RWPE2 (cell line): Measurements from ENCODE around the gene DNAH14.
"Not testable (repeated sequence)": the region's sequence is repeated elsewhere in the genome, so short reads cannot be mapped to it uniquely, and the experiment has no call there.

Experiments
- ATAC-seq: fragments of 200-7000 bp; cut with Tn5 transposase; 3 replicates; pipeline ENCODE4 v1.9.1; 2021; ENCODE audit warnings: low read depth
- DNase-seq: peaks from one replicate; pipeline ENCODE4 v3.0.0-alpha.2; 2020; ENCODE audit warnings: low spot score
- H3K27ac ChIP-seq: fragments of 450-650 bp; 2 replicates; pipeline ENCODE4 v1.5.1; 2017; ENCODE audit warnings: mild to moderate bottlenecking; ENCODE audit not compliant: poor library complexity, severe bottlenecking
- H3K27me3 ChIP-seq: fragments of 250-450 bp; sonication (Bioruptor Pico); 2 replicates; pipeline ENCODE4 v1.5.1; 2021; ENCODE audit warnings: mild to moderate bottlenecking, moderate library complexity; ENCODE audit not compliant: insufficient read depth, poor library complexity, severe bottlenecking
- H3K36me3 ChIP-seq: fragments of 250-450 bp; sonication (Bioruptor Pico); 2 replicates; pipeline ENCODE4 v1.5.1; 2020; ENCODE audit warnings: low read depth, mild to moderate bottlenecking, moderate library complexity
- H3K4me1 ChIP-seq: fragments of 250-450 bp; sonication (Bioruptor Pico); 2 replicates; pipeline ENCODE4 v1.5.1; 2021; ENCODE audit warnings: mild to moderate bottlenecking, moderate library complexity; ENCODE audit not compliant: insufficient read depth, poor library complexity, severe bottlenecking
- H3K4me3 ChIP-seq: fragments of 250-450 bp; sonication (Bioruptor Pico); 2 replicates; pipeline ENCODE4 v1.5.1; 2021; ENCODE audit warnings: mild to moderate bottlenecking, moderate library complexity; ENCODE audit not compliant: severe bottlenecking
- H3K9me3 ChIP-seq: fragments of 250-450 bp; sonication (Bioruptor Pico); 2 replicates; pipeline ENCODE4 v1.5.1; 2021; ENCODE audit warnings: mild to moderate bottlenecking, moderate library complexity; ENCODE audit not compliant: severe bottlenecking
- CTCF ChIP-seq: fragments of 450-650 bp; IDR thresholded peaks from one replicate; pipeline ENCODE4 v1.5.1; 2017; ENCODE audit warnings: mild to moderate bottlenecking, moderate library complexity; ENCODE audit not compliant: poor library complexity, severe bottlenecking

The DNAH14 gene

GRCh38 chr1:225158291-225158690, 228.8 kb downstream of the DNAH14 start:
- TF ChIP-seq CTCF = no peak
- DNase-seq = no peak

GRCh38 chr1:225159793-225160192, 230.3 kb downstream of the DNAH14 start:
- H3K9me3 ChIP-seq = no peaks in the 10 kb centered on the region
- H3K27ac ChIP-seq = no peak overlapping the region
- H3K27me3 ChIP-seq = no peaks in the 10 kb centered on the region
- no peak for TF ChIP-seq CTCF
- H3K4me3 ChIP-seq = no peak overlapping the region
- DNase-seq = no peak
- no peaks in the 10 kb centered on the region for H3K36me3 ChIP-seq
- no peaks in the 10 kb centered on the region for H3K4me1 ChIP-seq
- ATAC-seq = no peak

More at GRCh38 chr1:225158291-225158690, 228.8 kb downstream of the DNAH14 start:
- H3K9me3 ChIP-seq = no peaks in the 10 kb centered on the region
- no peak overlapping the region for H3K4me3 ChIP-seq
- H3K36me3 ChIP-seq = no peaks in the 10 kb centered on the region
- no peaks in the 10 kb centered on the region for H3K4me1 ChIP-seq
- no peaks in the 10 kb centered on the region for H3K27me3 ChIP-seq
- no peak overlapping the region for H3K27ac ChIP-seq
- ATAC-seq = no peak

GRCh38 chr1:225177409-225177808, 247.9 kb downstream of the DNAH14 start:
- not testable (repeated sequence) for ATAC-seq, DNase-seq, H3K36me3 ChIP-seq, H3K4me3 ChIP-seq, H3K27me3 ChIP-seq, H3K4me1 ChIP-seq, H3K9me3 ChIP-seq, H3K27ac ChIP-seq

GRCh38 chr1:225179686-225180085, 250.2 kb downstream of the DNAH14 start:
- no peaks in the 10 kb centered on the region for H3K27me3 ChIP-seq
- no peak for TF ChIP-seq CTCF
- DNase-seq (no peak), ATAC-seq (no peak)
- H3K9me3 ChIP-seq = no peaks in the 10 kb centered on the region
- H3K27ac ChIP-seq = no peak overlapping the region
- H3K36me3 ChIP-seq = no peaks in the 10 kb centered on the region
- no peaks in the 10 kb centered on the region for H3K4me1 ChIP-seq
- H3K4me3 ChIP-seq = no peak overlapping the region

- TF ChIP-seq CTCF = no peak
- no peak for ATAC-seq
- H3K4me3 ChIP-seq = no peak overlapping the region
Measured at GRCh38 chr1:225182716-225183115, 253.2 kb downstream of the DNAH14 start.

More at GRCh38 chr1:225182716-225183115, 253.2 kb downstream of the DNAH14 start:
- no peaks in the 10 kb centered on the region for H3K27me3 ChIP-seq
- DNase-seq = no peak
- H3K27ac ChIP-seq = no peak overlapping the region
- no peaks in the 10 kb centered on the region for H3K36me3 ChIP-seq
- H3K9me3 ChIP-seq = no peaks in the 10 kb centered on the region
- no peaks in the 10 kb centered on the region for H3K4me1 ChIP-seq
